Measurements from ENCODE around the gene ARHGEF5. TPM values are rescaled to one million over a fixed set of nuclear protein-coding genes. Genes with fewer than 3 reads are reported as not detected.

ARHGEF5 gene
- total RNA-seq, 1 donor from 2014 or later, result 0.82 TPM

GRCh38 chr7:144378651-144379050 is 23.4 kb downstream of the ARHGEF5 start:
- FAIRE-seq (no peak), DNase-seq (ENCODE audit: low spot score in 2 of 2) (no peak)

- FAIRE-seq, result no peak
Measured at GRCh38 chr7:144379776-144380384, 24.7 kb downstream of the ARHGEF5 start.

GRCh38 chr7:144384071-144384470 is 28.9 kb downstream of the ARHGEF5 start:
- DNase-seq (ENCODE audit: low spot score in 2 of 2) (no peak), FAIRE-seq (no peak)

More at GRCh38 chr7:144379776-144380384, 24.7 kb downstream of the ARHGEF5 start:
- no peak for DNase-seq (ENCODE audit: low spot score in 2 of 2)

GRCh38 chr7:144384555-144385245 is 29.5 kb downstream of the ARHGEF5 start:
- FAIRE-seq, result no peak

GRCh38 chr7:144386741-144387140 is 31.5 kb downstream of the ARHGEF5 start:
- FAIRE-seq, result no peak

More at GRCh38 chr7:144384555-144385245, 29.5 kb downstream of the ARHGEF5 start:
- DNase-seq (ENCODE audit: low spot score in 2 of 2), result no peak

GRCh38 chr7:144388950-144389349 is 33.7 kb downstream of the ARHGEF5 start:
- DNase-seq (ENCODE audit: low spot score in 2 of 2), result no peak
- no peak for FAIRE-seq

More at GRCh38 chr7:144386741-144387140, 31.5 kb downstream of the ARHGEF5 start:
- no peak for DNase-seq (ENCODE audit: low spot score in 2 of 2)

GRCh38 chr7:144390481-144390880 is 35.3 kb downstream of the ARHGEF5 start:
- no peak for FAIRE-seq
- DNase-seq (ENCODE audit: low spot score in 2 of 2), result no peak

- DNase-seq (ENCODE audit: low spot score in 2 of 2), result no peak
- no peak for FAIRE-seq
Measured at GRCh38 chr7:144391014-144391413, 35.8 kb downstream of the ARHGEF5 start.

GRCh38 chr7:144391823-144392255 is 36.6 kb downstream of the ARHGEF5 start:
- FAIRE-seq, result peak; percentile 3
- DNase-seq (ENCODE audit: low spot score in 2 of 2), result peak; percentile 51 to 61

- FAIRE-seq (no peak), DNase-seq (ENCODE audit: low spot score in 2 of 2) (no peak)
Measured at GRCh38 chr7:144397086-144397485, 41.9 kb downstream of the ARHGEF5 start.

- no peak for DNase-seq (ENCODE audit: low spot score in 2 of 2)
- FAIRE-seq, result no peak
Measured at GRCh38 chr7:144398291-144398690, 43.1 kb downstream of the ARHGEF5 start.

- no peak for FAIRE-seq
- DNase-seq (ENCODE audit: low spot score in 2 of 2), result no peak
Measured at GRCh38 chr7:144398911-144399310, 43.7 kb downstream of the ARHGEF5 start.

GRCh38 chr7:144399946-144400345 is 44.7 kb downstream of the ARHGEF5 start:
- no peak for DNase-seq (ENCODE audit: low spot score in 2 of 2)
- no peak for FAIRE-seq

- FAIRE-seq, result no peak
- DNase-seq (ENCODE audit: low spot score in 2 of 2), result no peak
Measured at GRCh38 chr7:144401490-144401889, 46.3 kb downstream of the ARHGEF5 start.

- no peak for DNase-seq (ENCODE audit: low spot score in 2 of 2)
- no peak for FAIRE-seq
Measured at GRCh38 chr7:144403102-144403501, 47.9 kb downstream of the ARHGEF5 start.

GRCh38 chr7:144403649-144404061 is 48.5 kb downstream of the ARHGEF5 start, which contains the start of gene NOBOX:
Gene NOBOX, minus strand, starts transcription at chr7:144403693.
- DNase-seq (ENCODE audit: low spot score in 2 of 2) (no peak), FAIRE-seq (no peak)

GRCh38 chr7:144404946-144405345 is 49.7 kb downstream of the ARHGEF5 start:
- no peak for FAIRE-seq

GRCh38 chr7:144407266-144407931 is 52.2 kb downstream of the ARHGEF5 start:
- no peak for DNase-seq (ENCODE audit: low spot score in 2 of 2)
- no peak for FAIRE-seq

More at GRCh38 chr7:144404946-144405345, 49.7 kb downstream of the ARHGEF5 start:
- DNase-seq (ENCODE audit: low spot score in 2 of 2), result no peak

GRCh38 chr7:144408121-144408520 is 52.9 kb downstream of the ARHGEF5 start:
- DNase-seq (ENCODE audit: low spot score in 2 of 2) (no peak), FAIRE-seq (no peak)

GRCh38 chr7:144410441-144410840 is 55.2 kb downstream of the ARHGEF5 start:
- DNase-seq (ENCODE audit: low spot score in 2 of 2) (no peak), FAIRE-seq (no peak)

- FAIRE-seq, result no peak
- no peak for DNase-seq (ENCODE audit: low spot score in 2 of 2)
Measured at GRCh38 chr7:144414815-144415214, 59.6 kb downstream of the ARHGEF5 start.
